Tibial nerve (tissue), 4 donors: ENCODE results near the gene GSTM3.

Experiments
- CTCF ChIP-seq, 5 experiments: fragments of 200-600 bp in 3 of 5; fragments of 450-650 bp in 2 of 5; sonication (generic) in 3 of 5; IDR thresholded peaks; one replicate each; pipeline ENCODE4 v1.5.1; 2016 to 2019; ENCODE audit warnings: antibody characterized with exemption in 5 of 5, mild to moderate bottlenecking in 3 of 5, moderate library complexity in 2 of 5
- EP300 ChIP-seq, 2 donors: sonication (generic); formaldehyde crosslinking; IDR thresholded peaks; one replicate each; pipeline ENCODE4 v1.6.1; 2017; ENCODE audit warnings: antibody characterized with exemption in 2 of 2, mild to moderate bottlenecking in 1 of 2
- POLR2A ChIP-seq, 2 donors: fragments of 450-650 bp; IDR thresholded peaks; one replicate each; pipeline ENCODE4 v1.6.1; 2017; ENCODE audit warnings: antibody characterized with exemption in 2 of 2, mild to moderate bottlenecking in 2 of 2, moderate library complexity in 2 of 2

DNA sequence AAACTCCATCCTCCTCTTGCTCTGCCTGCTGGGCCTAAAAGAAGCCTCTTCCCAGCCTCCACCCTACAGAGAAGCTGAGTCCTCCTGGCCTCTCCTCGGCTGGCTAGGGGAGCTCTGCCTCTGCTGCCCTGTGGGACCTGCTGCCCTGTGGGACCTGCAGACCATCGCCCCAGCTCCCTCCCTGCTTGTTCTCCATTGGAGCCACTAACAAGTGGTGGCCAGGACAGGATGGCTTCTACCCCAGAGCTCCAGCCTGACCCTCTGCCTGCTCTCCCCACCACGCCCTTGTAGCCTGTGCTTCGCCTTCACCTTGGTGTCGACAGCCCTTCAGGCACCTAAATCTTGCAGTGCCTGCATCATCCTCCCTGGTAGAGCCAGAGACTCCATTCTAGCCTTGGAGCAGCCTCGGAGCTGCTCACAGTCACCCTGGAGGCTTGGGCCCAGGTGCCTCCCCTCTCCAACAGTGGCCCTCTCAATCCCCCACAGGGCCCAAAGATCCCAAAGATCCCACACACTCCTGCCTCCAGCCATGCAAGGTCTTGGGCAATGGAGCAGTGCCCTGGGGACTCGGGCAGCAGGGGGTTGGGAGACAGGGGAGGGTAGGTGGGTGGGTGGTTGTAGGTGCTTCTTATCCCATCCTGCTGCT lies 19.9 kb upstream of the GSTM3 start:
- TF ChIP-seq CTCF (IDR thresholded peaks at IDR 0.05) = no peak
- TF ChIP-seq EP300 (IDR thresholded peaks at IDR 0.05) = no peak
- no peak for TF ChIP-seq POLR2A (IDR thresholded peaks at IDR 0.05)
